Activated CD4-positive, alpha-beta T cell treated with anti-CD3 and anti-CD28 coated beads for 24 hours (primary cell): Measurements from ENCODE around the gene TMEM18.
"Not testable (repeated sequence)": the region's sequence is repeated elsewhere in the genome, so short reads cannot be mapped to it uniquely, and the experiment has no call there.

Experiments
- DNase-seq, 2 donors: peaks; one replicate each; pipeline ENCODE4 v3.0.0-alpha.2; 2020; ENCODE audit warnings: low read depth in 2 of 2

The TMEM18 gene

GRCh38 chr2:677056-677958 is at the start of gene TMEM18:
Gene TMEM18, minus strand, starts transcription at chr2:677406. Its CDS starts 61 bp downstream, at chr2:677345.
- DNase-seq = peak; percentile 88 to 95

- DNase-seq = no peak
These were observed 49.0 kb upstream of the TMEM18 start for GRCh38 chr2:726169-726568.

DNA sequence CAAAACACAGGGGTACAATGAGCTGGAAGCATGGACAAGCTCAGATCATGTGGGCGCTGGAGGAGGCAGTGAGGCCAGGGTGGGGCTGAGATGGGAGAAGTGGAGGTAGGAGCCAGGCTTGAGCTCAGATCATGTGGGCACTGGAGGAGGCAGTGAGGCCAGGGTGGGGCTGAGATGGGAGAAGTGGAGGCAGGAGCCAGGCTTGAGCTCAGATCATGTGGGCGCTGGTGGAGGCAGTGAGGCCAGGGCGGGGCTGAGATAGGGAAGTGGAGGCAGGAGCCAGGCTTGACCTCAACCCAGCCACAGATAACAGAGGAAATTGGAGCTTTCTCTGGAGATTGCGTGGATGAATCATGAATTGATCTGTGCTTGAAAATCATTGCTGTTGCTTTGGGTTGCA is 48.3 kb upstream of the TMEM18 start:
- no peak for DNase-seq

DNA sequence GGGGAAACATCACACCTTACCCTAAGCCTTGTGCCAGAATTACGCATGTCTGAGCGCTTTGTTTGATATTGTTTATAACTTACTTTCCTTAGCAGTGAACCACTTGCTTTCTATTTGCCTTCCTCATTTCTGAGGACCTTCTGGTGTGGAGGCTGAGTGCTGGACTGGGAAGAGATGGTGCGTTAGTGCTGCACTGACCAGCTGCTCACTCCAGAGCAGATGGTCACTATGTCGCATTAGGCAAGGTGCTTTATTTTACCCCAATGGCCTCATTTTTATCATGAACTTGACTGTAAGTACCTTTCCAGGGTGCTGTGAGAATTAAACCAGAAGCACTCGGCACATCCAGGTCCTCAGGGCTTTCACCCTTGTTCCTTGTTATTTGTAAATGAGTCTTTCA is 46.6 kb upstream of the TMEM18 start:
- DNase-seq = no peak

- DNase-seq = no peak
These were observed 43.6 kb upstream of the TMEM18 start for GRCh38 chr2:720842-721241.

DNA sequence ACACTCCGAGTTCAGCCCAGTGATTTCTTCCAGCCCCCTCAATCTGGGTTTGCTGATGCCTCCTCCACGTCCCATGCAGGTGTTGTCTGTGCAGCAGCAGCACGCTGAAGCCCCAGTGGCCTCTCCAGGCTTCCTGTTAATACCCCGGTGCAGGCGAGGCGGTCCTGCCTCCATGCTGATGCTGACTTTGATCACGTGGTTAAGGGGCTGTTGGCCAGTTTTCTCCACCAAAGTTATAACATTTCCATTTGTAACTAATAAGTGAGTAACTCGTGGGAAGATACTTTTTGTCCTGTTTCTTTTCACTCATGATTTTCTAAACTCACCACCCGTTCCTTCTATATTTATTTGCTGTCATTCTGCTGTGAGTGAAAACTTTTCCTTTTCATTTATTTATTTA is 42.5 kb upstream of the TMEM18 start:
- no peak for DNase-seq

- DNase-seq = no peak
These were observed 42.0 kb upstream of the TMEM18 start for GRCh38 chr2:719191-719590.

- DNase-seq = no peak
These were observed 40.5 kb upstream of the TMEM18 start for GRCh38 chr2:717661-718060.

- DNase-seq = no peak
These were observed 38.8 kb upstream of the TMEM18 start for GRCh38 chr2:715854-716560.

GRCh38 chr2:715038-715437 is 37.8 kb upstream of the TMEM18 start:
- DNase-seq = no peak

- DNase-seq = peak in 1 of 2 donors; percentile 23
These were observed 37.0 kb upstream of the TMEM18 start for GRCh38 chr2:714005-714741.

DNA sequence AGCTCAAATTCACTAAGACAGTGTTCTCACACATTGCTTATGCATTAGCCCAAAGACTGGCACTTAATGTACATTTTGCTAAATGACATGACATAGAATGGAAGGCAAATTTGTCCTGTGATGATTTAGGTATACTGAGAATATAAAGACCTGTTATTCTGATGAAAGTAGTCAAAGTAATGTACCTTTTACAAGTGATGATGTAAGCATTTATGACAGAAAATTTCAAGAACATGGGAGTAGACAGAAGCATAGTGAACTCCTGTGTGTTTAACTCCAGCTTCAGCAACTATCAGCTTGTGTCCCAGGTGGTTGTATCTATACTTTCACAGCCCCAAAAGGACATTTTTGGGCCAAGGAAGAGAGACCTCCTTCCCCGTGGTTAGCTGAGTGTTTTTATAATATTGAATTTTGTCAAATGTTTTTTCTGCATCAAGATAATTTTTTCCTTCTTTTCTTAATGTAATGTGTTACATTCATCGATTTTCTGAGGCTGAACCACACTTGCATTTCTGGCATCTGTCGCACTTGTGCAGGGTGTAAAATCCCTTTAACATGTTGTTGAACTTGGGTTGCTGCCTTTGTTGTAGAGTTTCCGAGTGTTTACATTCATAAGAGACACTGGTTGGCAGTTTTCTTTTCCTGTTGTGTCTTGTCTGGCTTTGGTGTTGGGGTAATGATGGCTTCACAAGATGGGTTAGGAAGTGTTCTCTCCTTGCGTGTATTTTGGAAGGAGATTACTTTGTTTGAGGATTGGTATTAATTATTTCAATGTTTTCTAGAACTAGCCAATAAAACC is 33.9 kb upstream of the TMEM18 start:
- no peak for DNase-seq

GRCh38 chr2:709138-709765 is 32.0 kb upstream of the TMEM18 start:
- DNase-seq = no peak

GRCh38 chr2:708667-709066 is 31.5 kb upstream of the TMEM18 start:
- no peak for DNase-seq

DNA sequence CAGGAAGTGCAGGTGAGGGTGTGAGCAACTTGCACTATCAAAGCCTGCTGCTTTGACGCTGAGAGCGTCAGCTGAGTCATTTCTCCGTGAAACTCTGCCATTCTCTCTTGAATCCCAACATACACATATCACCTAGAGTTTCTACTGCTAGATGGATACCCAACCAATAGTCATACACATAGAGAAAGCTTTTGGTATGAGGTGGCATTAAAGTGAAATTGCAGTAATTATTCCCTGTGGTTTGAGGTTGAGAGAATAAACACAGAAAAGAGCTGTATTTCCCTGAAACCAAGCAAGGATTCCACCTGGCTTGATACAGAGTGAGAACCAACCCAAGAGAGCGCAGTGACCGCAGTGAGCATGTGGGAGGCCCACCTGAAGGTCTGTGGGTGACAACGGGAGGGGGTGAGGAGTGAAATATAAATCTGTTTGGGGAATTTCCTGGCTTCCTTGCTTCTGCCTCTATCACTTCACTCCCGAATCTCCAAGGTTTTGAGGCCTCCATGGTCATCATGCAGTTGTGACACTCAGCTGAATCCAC is 28.8 kb upstream of the TMEM18 start:
- no peak for DNase-seq

GRCh38 chr2:702765-703164 is 25.6 kb upstream of the TMEM18 start:
- DNase-seq = not testable (repeated sequence)

DNA sequence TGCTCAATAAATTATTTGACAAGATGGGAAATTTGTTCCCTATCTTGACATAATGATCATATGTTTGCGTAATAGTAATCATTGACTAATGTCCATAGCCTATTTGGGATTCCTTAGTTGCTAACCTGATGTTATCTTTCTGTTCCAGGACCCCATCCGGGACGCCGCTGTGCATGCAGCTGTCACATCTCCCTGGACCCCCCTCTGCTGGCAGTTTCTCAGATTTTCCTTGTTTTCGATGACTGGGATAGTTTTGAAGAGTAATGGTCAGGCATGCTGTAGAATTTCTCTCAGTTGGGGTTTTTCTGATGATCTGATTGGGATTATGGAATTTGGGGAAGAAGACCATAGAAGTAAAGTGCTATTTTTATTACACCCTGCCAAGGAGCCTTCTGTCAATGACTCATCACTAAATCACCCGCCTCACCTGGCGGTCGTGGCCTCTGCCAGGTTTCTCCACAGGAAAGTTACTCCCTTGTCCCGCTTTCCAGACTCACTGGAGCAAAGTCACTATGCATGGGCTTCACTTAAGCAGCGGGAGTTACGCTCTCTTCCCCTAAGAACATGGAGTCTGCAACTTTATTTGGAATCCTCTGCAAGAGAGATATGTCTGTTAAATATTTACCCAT is 19.9 kb upstream of the TMEM18 start:
- no peak for DNase-seq

- no peak for DNase-seq
These were observed 19.3 kb upstream of the TMEM18 start for GRCh38 chr2:696463-696862.

DNA sequence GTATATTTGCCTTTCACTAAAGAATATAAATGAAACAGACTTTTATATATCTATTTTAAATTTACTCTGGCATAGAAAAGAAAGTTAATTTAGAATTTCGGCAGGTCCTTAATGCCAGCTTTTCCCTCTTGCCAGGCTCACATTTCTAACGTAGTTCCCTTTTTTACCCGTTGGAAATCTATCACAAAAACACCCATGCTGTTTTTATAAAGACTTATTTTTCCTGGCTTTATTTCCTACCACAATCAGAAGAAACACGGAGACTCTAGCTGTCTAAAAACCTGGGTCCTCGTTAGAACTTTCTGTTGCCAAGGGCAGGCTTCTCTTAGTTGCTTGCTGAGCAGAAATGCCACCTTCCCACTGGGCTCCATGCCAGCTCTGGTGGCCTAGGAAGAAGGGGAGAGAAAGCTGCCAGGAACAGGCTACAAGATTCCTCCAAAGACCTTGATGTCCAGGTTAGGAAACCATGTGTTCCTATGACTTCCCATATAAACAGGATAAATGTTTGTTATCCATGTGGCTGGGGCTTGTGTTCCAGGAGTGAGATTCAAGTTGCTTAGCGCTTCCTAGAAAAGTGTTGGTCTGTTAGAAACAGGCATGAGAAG is 17.8 kb upstream of the TMEM18 start:
- no peak for DNase-seq

DNA sequence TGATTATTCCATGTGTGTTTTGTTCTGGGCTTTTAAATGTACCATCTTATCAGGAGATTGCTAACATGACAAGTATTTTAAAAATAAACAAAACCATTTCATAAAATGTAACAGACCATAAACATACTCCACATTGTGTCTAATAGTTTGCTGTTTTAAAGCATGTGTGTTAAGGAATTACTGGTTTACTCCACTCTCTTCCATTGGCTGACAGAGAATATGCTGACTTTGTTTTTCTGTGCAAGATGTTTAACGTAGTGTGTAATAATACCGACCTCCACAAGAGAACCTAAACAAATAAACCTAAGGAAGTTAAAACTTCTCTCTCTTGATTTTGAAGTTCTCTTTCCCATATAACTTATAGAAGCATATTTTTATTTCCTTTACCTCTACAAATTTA is 17.0 kb upstream of the TMEM18 start:
- DNase-seq = no peak
